Muscle layer of duodenum (tissue), 2 donors: ENCODE results near the gene JARID2.

Source experiments
- H3K27ac ChIP-seq: one replicate; pipeline ENCODE4 v1.7.0; 2013; ENCODE audit warnings: mild to moderate bottlenecking, low read length
- H3K27me3 ChIP-seq: one replicate; pipeline ENCODE4 v1.7.0; 2013; ENCODE audit warnings: low read depth, mild to moderate bottlenecking, control low read depth, low read length
- H3K36me3 ChIP-seq, 2 donors: one replicate each; pipeline ENCODE4 v1.7.0; 2013; ENCODE audit warnings: low read length in 2 of 2, control low read depth in 1 of 2, mild to moderate bottlenecking in 1 of 2; ENCODE audit not compliant: insufficient read depth in 2 of 2, control insufficient read depth in 1 of 2
- H3K4me1 ChIP-seq, 2 donors: one replicate each; pipeline ENCODE4 v1.7.0; 2013; ENCODE audit warnings: low read length in 2 of 2, mild to moderate bottlenecking in 2 of 2, control low read depth in 1 of 2, moderate library complexity in 1 of 2; ENCODE audit not compliant: insufficient read depth in 2 of 2, control insufficient read depth in 1 of 2
- H3K4me3 ChIP-seq, 2 donors: one replicate each; pipeline ENCODE4 v1.7.0; 2013; ENCODE audit warnings: low read length in 2 of 2, low read depth in 1 of 2, mild to moderate bottlenecking in 1 of 2
- H3K9me3 ChIP-seq, 2 donors: one replicate each; pipeline ENCODE4 v1.7.0; 2013; ENCODE audit warnings: low read length in 2 of 2, control low read depth in 1 of 2, mild to moderate bottlenecking in 1 of 2; ENCODE audit not compliant: control insufficient read depth in 1 of 2
- donor health status: healthy.

The JARID2 gene

DNA sequence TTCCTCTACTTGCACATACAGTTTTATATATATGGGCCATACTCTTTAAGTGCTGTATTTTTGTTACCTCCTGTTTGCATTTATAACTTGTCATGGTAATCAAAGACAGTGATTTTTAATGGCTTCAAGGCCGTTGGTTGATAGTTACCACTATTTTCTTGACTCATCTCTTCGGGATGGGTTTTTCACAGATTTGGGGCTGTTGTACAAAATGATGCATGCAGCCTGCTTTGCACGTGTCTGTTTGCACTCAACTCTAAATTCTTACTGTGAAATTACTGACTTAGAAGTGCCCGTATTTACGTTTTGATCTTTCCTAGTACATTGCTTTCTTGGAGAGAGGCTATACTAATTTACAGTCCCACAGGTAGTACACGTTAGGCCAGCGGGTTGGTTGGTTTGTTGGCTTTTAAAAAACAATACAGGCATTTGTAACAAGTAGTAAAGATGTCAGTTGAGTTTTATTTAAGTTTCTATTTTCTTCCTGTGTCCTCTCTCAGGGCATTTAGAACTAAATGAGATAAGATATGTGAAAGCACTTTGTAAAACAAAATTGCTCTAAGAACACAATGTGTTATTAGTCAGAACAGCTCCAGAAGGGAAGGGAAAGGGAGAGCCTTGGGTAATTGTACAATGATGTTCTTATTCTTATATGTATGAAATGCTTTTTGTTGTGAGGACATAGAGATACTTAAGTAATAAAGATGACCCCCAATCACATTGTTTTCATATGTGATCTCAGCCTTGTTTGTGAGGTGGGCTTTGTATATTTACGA lies 11.7 kb downstream of the JARID2 start:
- Histone ChIP-seq H3K27ac (no peak overlapping the region), H3K4me1 (peaks cover 13 to 31% of the 10 kb centered on the region in 2 donors), H3K9me3 (no peaks in the 10 kb centered on the region)

DNA sequence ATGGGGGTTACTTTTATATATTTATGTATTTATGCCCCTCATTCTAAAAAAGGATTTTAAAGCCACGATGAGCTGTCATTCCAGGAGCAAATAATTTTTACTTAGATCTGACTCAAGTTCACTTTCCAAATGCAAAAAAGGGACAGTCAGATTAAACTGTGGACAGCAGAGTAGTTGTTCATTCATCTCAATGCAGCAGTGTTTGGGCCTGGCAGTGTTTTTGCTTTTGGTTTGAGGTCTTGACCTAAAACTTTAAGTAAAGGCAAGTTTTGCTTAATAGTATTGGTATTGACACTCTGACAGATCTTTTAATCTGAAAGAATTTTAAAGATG lies 13.9 kb downstream of the JARID2 start:
- H3K4me1 ChIP-seq, result peaks cover 14 to 39% of the 10 kb centered on the region in 2 donors

More for the DNA sequence above, 11.7 kb downstream of the JARID2 start:
- H3K36me3 ChIP-seq, result no peaks in the 10 kb centered on the region
- no peaks in the 10 kb centered on the region for H3K27me3 ChIP-seq
- no peak overlapping the region for H3K4me3 ChIP-seq

DNA sequence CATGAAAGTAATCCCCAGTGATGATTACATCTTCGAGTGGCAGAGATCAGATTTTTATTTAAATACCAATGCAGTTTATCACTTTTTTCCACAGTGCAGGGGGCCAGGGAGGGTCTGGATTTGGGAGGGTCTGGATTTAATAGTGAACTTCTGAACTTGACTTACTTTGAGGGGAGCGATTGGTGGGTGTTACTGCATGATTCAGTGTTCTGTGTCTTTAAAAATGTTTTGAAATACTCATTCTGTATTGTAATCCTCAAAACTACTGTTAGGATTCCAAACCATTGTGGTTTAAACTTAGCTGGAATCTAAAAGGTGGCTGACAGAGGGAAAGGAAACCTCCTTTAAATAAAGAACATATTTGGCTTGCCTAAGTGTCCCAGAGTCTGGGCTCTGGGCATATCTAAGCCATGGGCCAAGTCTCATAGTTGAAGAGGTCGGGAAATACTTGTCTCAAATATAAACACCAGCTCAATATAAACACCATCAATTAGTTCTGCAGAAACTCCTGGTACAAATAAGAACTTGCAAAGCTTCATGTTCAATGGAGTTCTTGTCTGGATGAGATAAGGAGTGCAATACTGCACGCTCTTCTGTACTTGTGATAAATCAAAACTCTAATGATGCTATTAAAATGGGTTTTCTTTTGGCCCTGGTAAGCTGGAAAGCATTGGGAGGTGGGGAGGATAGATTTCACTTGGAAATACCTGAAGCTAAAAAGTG lies 14.4 kb downstream of the JARID2 start:
- Histone ChIP-seq H3K27ac (no peak overlapping the region), H3K36me3 (no peaks in the 10 kb centered on the region), H3K4me3 (no peak overlapping the region), H3K27me3 (no peaks in the 10 kb centered on the region), H3K4me1 (peaks cover 19 to 44% of the 10 kb centered on the region in 2 donors), H3K9me3 (no peaks in the 10 kb centered on the region)

More for the DNA sequence above, 13.9 kb downstream of the JARID2 start:
- H3K36me3 ChIP-seq, result no peaks in the 10 kb centered on the region
- no peak overlapping the region for H3K4me3 ChIP-seq
- H3K9me3 ChIP-seq, result no peaks in the 10 kb centered on the region
- no peaks in the 10 kb centered on the region for H3K27me3 ChIP-seq
- no peak overlapping the region for H3K27ac ChIP-seq

DNA sequence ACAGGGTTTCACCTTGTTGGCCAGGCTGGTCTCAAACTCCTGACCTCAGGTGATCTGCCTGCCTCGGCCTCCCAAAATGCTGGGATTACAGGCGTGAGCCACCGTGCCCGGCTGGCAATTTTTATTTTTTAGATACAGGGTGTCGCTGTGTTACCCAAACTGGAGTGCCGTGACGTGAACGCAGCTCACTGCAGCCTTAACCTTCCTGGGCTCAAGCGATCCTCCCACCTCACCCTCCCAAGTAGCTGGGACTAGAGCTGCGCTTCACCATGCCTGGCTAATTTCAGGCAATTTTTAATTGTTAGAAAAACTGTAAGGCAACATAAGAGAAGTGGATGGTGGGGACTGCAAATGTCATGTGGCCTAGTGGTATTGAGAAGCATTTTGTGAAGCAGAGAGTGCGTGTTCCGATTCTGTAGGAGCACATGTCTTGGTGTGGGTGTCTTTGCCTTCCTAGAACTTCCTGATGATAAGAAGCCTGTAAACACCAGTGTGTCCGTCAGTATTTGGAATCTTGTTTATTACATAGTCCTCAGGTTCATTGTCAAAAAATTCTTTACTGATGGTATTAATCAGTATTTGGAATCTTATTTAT lies 18.0 kb downstream of the JARID2 start:
- H3K9me3 ChIP-seq, result no peaks in the 10 kb centered on the region
- H3K4me3 ChIP-seq, result no peak overlapping the region
- no peaks in the 10 kb centered on the region for H3K27me3 ChIP-seq
- peaks cover 33 to 72% of the 10 kb centered on the region in 2 donors for H3K4me1 ChIP-seq
- H3K27ac ChIP-seq, result no peak overlapping the region
- H3K36me3 ChIP-seq, result no peaks in the 10 kb centered on the region

DNA sequence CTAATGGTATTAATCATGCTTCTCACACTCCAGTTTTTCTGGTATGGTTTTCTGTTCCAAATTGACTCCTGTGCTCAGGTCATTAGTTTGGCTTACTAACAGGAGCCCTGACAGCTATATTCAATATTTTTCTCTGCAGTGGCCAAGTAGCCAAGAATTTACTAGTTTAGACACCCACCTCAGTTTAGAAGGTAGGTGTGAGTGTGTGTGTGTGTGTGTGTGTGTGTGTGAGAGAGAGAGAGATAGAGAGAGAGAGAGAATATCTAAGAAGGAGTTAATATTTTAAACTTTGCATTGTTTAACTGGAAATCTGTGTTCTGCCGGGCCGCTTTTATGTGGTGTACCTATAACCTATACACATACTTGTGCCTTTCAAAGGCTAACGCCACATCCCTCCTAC lies 18.5 kb downstream of the JARID2 start:
- Histone ChIP-seq H3K27ac (no peak overlapping the region), H3K36me3 (no peaks in the 10 kb centered on the region), H3K4me3 (no peak overlapping the region), H3K4me1 (peaks cover 36 to 72% of the 10 kb centered on the region in 2 donors), H3K9me3 (no peaks in the 10 kb centered on the region), H3K27me3 (no peaks in the 10 kb centered on the region)

DNA sequence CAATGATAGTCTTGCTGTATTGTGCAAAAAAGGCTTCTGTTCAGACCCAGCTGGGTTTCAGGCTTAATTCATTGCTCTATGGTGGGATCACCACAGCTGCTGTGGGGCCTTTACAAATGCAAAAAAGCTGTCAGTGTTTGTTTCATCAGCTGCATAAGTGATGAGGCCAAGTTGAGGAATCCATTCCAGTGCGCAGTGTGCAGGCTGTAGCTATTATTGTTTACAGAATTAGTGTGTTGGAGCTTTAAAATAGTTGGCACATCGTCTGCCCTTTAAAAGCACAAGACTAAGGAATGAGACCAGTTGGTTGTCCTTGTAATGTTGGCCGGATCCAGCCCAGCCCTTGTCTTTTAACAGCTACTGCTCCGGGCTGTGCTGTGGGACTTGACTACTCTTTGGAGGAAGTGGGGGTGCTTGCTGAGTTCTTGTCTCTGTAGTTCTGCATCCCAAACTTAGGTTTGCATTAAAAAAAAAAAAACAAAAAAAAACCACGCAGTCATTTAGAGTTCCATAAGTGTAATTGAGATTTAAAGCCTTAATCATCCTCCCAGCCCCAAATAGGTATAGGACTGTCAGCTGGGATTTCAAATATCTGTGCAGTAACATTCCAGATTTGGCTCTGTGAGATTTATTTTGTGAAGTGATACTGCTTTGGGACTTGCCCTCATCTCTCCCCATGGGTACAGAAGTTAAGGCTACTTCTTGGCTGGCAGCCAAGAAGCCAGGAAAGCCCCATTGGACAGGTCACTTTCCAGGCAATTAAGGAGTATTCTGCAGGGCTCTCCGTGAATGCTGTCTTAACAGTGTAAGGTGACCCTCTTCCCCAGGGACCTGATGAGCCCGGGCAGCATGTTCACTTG lies 19.3 kb downstream of the JARID2 start:
- no peaks in the 10 kb centered on the region for H3K27me3 ChIP-seq
- H3K9me3 ChIP-seq, result no peaks in the 10 kb centered on the region
- no peak overlapping the region for H3K27ac ChIP-seq
- H3K36me3 ChIP-seq, result no peaks in the 10 kb centered on the region
- H3K4me3 ChIP-seq, result no peak overlapping the region
- peaks cover 36 to 70% of the 10 kb centered on the region in 2 donors for H3K4me1 ChIP-seq

DNA sequence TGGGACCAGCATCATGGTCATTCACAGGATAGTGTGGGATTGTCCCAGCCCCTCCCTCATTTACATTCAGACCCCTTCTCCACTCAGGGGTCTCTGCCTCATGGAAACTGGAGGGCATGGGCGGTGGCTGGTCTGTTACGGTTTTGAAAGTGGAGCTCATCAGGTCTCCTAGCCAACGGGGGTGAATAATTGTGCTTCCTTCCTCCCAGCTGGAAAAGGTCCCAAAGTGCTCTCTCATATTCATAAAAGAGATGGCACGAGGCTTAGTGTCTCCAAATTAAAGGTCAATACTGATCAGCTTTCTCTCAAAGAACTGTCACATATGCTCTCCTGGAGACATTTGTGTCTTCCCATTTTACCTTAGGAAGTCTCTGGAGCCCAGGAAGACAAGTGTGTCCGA lies 19.9 kb downstream of the JARID2 start:
- Histone ChIP-seq H3K27me3 (no peaks in the 10 kb centered on the region), H3K4me3 (no peak overlapping the region), H3K27ac (no peak overlapping the region), H3K36me3 (no peaks in the 10 kb centered on the region), H3K9me3 (no peaks in the 10 kb centered on the region), H3K4me1 (peaks cover 32 to 64% of the 10 kb centered on the region in 2 donors)

DNA sequence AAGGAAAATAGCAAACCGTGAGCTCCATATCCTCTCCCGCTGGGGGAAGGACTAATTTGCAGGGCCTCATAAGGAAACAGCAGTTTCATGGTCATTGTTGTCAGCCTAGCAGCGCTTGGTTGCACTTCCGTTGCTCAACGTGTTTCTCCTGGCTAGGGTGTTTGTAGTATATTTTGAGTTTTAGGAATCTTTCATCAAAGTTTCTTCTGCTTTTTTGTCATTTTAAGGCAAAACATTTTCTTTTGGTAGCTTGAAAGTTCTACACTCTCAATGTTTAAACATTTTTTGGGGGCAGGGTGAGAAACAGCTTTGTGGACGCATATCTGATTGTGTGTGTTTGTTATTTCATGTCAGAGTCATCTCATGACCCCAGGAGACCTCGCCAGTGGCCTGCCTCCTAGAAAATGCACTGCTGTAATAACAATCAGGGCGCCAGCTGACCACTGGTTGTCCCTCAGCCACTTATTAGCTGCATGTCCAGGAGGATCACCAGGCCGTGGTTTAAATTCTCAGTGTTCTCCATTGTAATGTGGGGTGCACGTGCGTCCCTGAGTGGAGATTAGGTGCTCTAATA lies 20.6 kb downstream of the JARID2 start:
- no peaks in the 10 kb centered on the region for H3K9me3 ChIP-seq
- H3K27me3 ChIP-seq, result no peaks in the 10 kb centered on the region
- peaks cover 32 to 60% of the 10 kb centered on the region in 2 donors for H3K4me1 ChIP-seq
- H3K27ac ChIP-seq, result no peak overlapping the region
- H3K36me3 ChIP-seq, result no peaks in the 10 kb centered on the region
- no peak overlapping the region for H3K4me3 ChIP-seq

DNA sequence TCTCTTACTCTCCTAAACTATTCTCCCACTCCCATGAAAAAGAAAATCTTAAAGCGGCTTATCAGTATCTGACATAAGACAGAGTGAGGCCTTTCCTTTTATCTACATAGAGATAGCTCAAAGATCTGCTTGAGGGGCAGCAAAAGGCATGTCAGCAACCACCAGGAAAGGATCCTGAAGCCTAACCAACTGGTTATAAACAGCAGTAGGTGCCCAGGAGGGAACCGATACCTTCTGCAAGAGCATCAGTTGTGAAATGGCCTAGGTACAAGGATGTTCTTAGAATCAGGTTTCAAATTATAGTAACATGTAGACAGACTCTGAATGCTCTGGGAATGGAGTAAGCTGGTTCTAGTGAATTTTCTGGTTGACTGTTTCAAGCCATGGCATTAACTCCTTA lies 21.4 kb downstream of the JARID2 start:
- no peak overlapping the region for H3K4me3 ChIP-seq

DNA sequence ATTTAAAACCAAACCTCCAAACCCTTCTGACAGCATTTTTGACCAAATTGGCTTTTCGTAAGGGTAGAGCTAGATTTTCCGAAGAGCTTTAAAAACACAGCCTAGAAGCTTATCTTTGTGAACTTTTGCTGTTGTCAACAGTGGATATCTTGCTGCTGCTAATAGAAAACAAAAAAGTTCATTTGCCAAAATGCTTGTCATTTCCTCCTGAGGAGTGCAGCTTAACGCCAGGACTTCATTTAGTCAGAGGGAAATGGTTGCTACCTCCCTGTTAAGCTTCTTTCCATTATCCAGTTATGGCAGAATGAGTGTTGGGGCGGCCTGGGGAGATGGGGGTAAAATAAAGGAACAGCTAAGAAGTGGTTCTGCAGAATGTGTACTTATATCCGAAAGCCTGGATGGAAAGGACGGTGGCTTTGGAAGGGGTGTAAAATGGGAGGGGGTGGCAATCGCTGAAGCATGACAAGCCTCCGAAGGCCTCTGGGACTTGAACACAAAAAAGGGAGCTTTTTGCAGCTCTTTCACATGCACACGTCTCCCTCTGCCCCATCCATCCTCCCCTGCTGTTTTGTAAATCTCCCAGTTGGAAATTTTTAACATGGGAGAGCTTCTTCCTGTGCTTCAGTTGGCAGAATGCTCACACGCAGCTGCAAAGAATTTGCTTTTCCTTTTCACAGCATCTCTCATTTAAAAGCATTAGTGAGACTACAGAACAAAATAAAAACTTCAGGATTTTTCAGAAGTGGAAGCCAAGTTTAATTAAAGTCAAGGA lies 22.5 kb downstream of the JARID2 start:
- Histone ChIP-seq H3K4me3 (no peak overlapping the region), H3K27ac (no peak overlapping the region)

More for the DNA sequence above, 21.4 kb downstream of the JARID2 start:
- Histone ChIP-seq H3K9me3 (no peaks in the 10 kb centered on the region), H3K36me3 (no peaks in the 10 kb centered on the region), H3K27ac (no peak overlapping the region), H3K27me3 (no peaks in the 10 kb centered on the region), H3K4me1 (peaks cover 32 to 60% of the 10 kb centered on the region in 2 donors)

More for the DNA sequence above, 22.5 kb downstream of the JARID2 start:
- Histone ChIP-seq H3K27me3 (no peaks in the 10 kb centered on the region), H3K4me1 (peaks cover 32 to 60% of the 10 kb centered on the region in 2 donors), H3K9me3 (no peaks in the 10 kb centered on the region), H3K36me3 (no peaks in the 10 kb centered on the region)
